Stimulated activated naive CD8-positive, alpha-beta T cell treated with anti-CD3 and anti-CD28 coated beads, Interleukin-15, amount 100 ng/mL, for 72 hours (primary cell): ENCODE results near the gene TRPM3.

ENCODE experiments used
- ATAC-seq: fragments of 150-1000 bp; cut with Tn5 transposase; 2 replicates; pipeline ENCODE4 v1.10.0; 2021; ENCODE audit warnings: mild to moderate bottlenecking, moderate library complexity
- DNase-seq, 2 donors: peaks; one replicate each; pipeline ENCODE4 v3.0.0; 2021 to 2022
- H3K27ac Mint-ChIP-seq, 2 donors: one replicate each; pipeline ENCODE4 v1.8.0; 2022; ENCODE audit warnings: mild to moderate bottlenecking in 2 of 2, mixed read lengths in 2 of 2, moderate library complexity in 2 of 2
- H3K27me3 Mint-ChIP-seq: one replicate; pipeline ENCODE4 v1.8.0; 2022; ENCODE audit warnings: mixed read lengths
- H3K4me1 Mint-ChIP-seq: one replicate; pipeline ENCODE4 v1.8.0; 2022; ENCODE audit warnings: mild to moderate bottlenecking, mixed read lengths
- H3K4me3 Mint-ChIP-seq, 2 donors: one replicate each; pipeline ENCODE4 v1.8.0; 2022; ENCODE audit warnings: mild to moderate bottlenecking in 2 of 2, mixed read lengths in 2 of 2, moderate library complexity in 1 of 2
- H3K9me3 Mint-ChIP-seq, 2 donors: one replicate each; pipeline ENCODE4 v1.8.0; 2022; ENCODE audit warnings: mixed read lengths in 2 of 2

Gene TRPM3

GRCh38 chr9:70924380-70924779 is 197.0 kb downstream of the TRPM3 start:
- H3K4me1 Mint-ChIP-seq, result no peaks in the 10 kb centered on the region
- no peak for DNase-seq

GRCh38 chr9:70923961-70924360 is 197.5 kb downstream of the TRPM3 start:
- Mint-ChIP-seq H3K9me3 (no peaks in the 10 kb centered on the region), H3K4me3 (no peak overlapping the region), H3K27me3 (no peaks in the 10 kb centered on the region), H3K4me1 (no peaks in the 10 kb centered on the region), H3K27ac (no peak overlapping the region)
- ATAC-seq (no peak), DNase-seq (no peak)

More at GRCh38 chr9:70924380-70924779, 197.0 kb downstream of the TRPM3 start:
- no peak for ATAC-seq
- Mint-ChIP-seq H3K4me3 (no peak overlapping the region), H3K9me3 (no peaks in the 10 kb centered on the region), H3K27ac (no peak overlapping the region), H3K27me3 (no peaks in the 10 kb centered on the region)

- Mint-ChIP-seq H3K4me3 (no peak overlapping the region), H3K27me3 (no peaks in the 10 kb centered on the region), H3K9me3 (no peaks in the 10 kb centered on the region), H3K27ac (no peak overlapping the region), H3K4me1 (no peaks in the 10 kb centered on the region)
- no peak for ATAC-seq
- no peak for DNase-seq
Measured at GRCh38 chr9:70921136-70921535, 200.3 kb downstream of the TRPM3 start.

GRCh38 chr9:70917277-70917676 is 204.1 kb downstream of the TRPM3 start:
- Mint-ChIP-seq H3K9me3 (no peaks in the 10 kb centered on the region), H3K4me1 (no peaks in the 10 kb centered on the region), H3K27me3 (peaks cover 8% of the 10 kb centered on the region), H3K27ac (no peak overlapping the region), H3K4me3 (no peak overlapping the region)
- DNase-seq (no peak), ATAC-seq (no peak)

GRCh38 chr9:70911791-70912190 is 209.6 kb downstream of the TRPM3 start:
- DNase-seq (no peak), ATAC-seq (no peak)
- Mint-ChIP-seq H3K27me3 (peaks cover 8% of the 10 kb centered on the region), H3K4me3 (no peak overlapping the region), H3K9me3 (peaks cover 0 to 10% of the 10 kb centered on the region in 2 donors), H3K4me1 (no peaks in the 10 kb centered on the region), H3K27ac (no peak overlapping the region)

- Mint-ChIP-seq H3K27me3 (peaks cover 8% of the 10 kb centered on the region), H3K27ac (no peak overlapping the region), H3K4me3 (no peak overlapping the region), H3K9me3 (peaks cover 0 to 10% of the 10 kb centered on the region in 2 donors), H3K4me1 (no peaks in the 10 kb centered on the region)
- ATAC-seq (no peak), DNase-seq (no peak)
Measured at GRCh38 chr9:70910598-70910997, 210.8 kb downstream of the TRPM3 start.

- Mint-ChIP-seq H3K9me3 (no peaks in the 10 kb centered on the region), H3K4me1 (no peaks in the 10 kb centered on the region), H3K27ac (peak overlapping the region in 1 of 2 donors; percentile 44), H3K4me3 (no peak overlapping the region), H3K27me3 (no peaks in the 10 kb centered on the region)
- ATAC-seq (no peak), DNase-seq (no peak)
Measured at GRCh38 chr9:70902692-70903131, 218.7 kb downstream of the TRPM3 start.

GRCh38 chr9:70902171-70902570 is 219.2 kb downstream of the TRPM3 start:
- Mint-ChIP-seq H3K27me3 (no peaks in the 10 kb centered on the region), H3K9me3 (no peaks in the 10 kb centered on the region), H3K4me1 (no peaks in the 10 kb centered on the region), H3K4me3 (no peak overlapping the region), H3K27ac (no peak overlapping the region)
- DNase-seq, result no peak
- no peak for ATAC-seq

- Mint-ChIP-seq H3K27ac (no peak overlapping the region), H3K9me3 (no peaks in the 10 kb centered on the region), H3K4me1 (no peaks in the 10 kb centered on the region), H3K27me3 (no peaks in the 10 kb centered on the region), H3K4me3 (no peak overlapping the region)
- no peak for ATAC-seq
- DNase-seq, result no peak
Measured at GRCh38 chr9:70901746-70902145, 219.7 kb downstream of the TRPM3 start.

- no peaks in the 10 kb centered on the region for H3K4me1 Mint-ChIP-seq
- no peaks in the 10 kb centered on the region for H3K9me3 Mint-ChIP-seq
- ATAC-seq (no peak), DNase-seq (no peak)
- H3K27me3 Mint-ChIP-seq, result no peaks in the 10 kb centered on the region
- H3K27ac Mint-ChIP-seq, result no peak overlapping the region
- H3K4me3 Mint-ChIP-seq, result no peak overlapping the region
Measured at GRCh38 chr9:70901013-70901412, 220.4 kb downstream of the TRPM3 start.

- Mint-ChIP-seq H3K27me3 (no peaks in the 10 kb centered on the region), H3K4me1 (no peaks in the 10 kb centered on the region), H3K4me3 (no peak overlapping the region), H3K9me3 (no peaks in the 10 kb centered on the region), H3K27ac (no peak overlapping the region)
- ATAC-seq, result no peak
- DNase-seq, result no peak
Measured at GRCh38 chr9:70893580-70894122, 227.8 kb downstream of the TRPM3 start.

GRCh38 chr9:70888471-70888870 is 232.9 kb downstream of the TRPM3 start:
- no peaks in the 10 kb centered on the region for H3K4me1 Mint-ChIP-seq
- DNase-seq (no peak), ATAC-seq (no peak)
- peak overlapping the region in 1 of 2 donors; percentile 1 for H3K27ac Mint-ChIP-seq
- no peak overlapping the region for H3K4me3 Mint-ChIP-seq
- H3K9me3 Mint-ChIP-seq, result no peaks in the 10 kb centered on the region
- H3K27me3 Mint-ChIP-seq, result no peaks in the 10 kb centered on the region

GRCh38 chr9:70887826-70888225 is 233.6 kb downstream of the TRPM3 start:
- Mint-ChIP-seq H3K4me3 (no peak overlapping the region), H3K27me3 (no peaks in the 10 kb centered on the region), H3K9me3 (no peaks in the 10 kb centered on the region), H3K4me1 (no peaks in the 10 kb centered on the region), H3K27ac (no peak overlapping the region)
- no peak for ATAC-seq
- DNase-seq, result no peak

- no peaks in the 10 kb centered on the region for H3K27me3 Mint-ChIP-seq
- no peak for ATAC-seq
- no peak for DNase-seq
- no peak overlapping the region for H3K4me3 Mint-ChIP-seq
- H3K9me3 Mint-ChIP-seq, result no peaks in the 10 kb centered on the region
- no peak overlapping the region for H3K27ac Mint-ChIP-seq
- no peaks in the 10 kb centered on the region for H3K4me1 Mint-ChIP-seq
Measured at GRCh38 chr9:70883963-70884793, 237.2 kb downstream of the TRPM3 start.

GRCh38 chr9:70883056-70883455 is 238.4 kb downstream of the TRPM3 start:
- ATAC-seq, result no peak
- H3K4me1 Mint-ChIP-seq, result no peaks in the 10 kb centered on the region
- H3K4me3 Mint-ChIP-seq, result no peak overlapping the region
- H3K9me3 Mint-ChIP-seq, result no peaks in the 10 kb centered on the region
- no peaks in the 10 kb centered on the region for H3K27me3 Mint-ChIP-seq
- H3K27ac Mint-ChIP-seq, result no peak overlapping the region
- no peak for DNase-seq

GRCh38 chr9:70881333-70881732 is 240.1 kb downstream of the TRPM3 start:
- Mint-ChIP-seq H3K27me3 (no peaks in the 10 kb centered on the region), H3K9me3 (no peaks in the 10 kb centered on the region), H3K4me1 (no peaks in the 10 kb centered on the region), H3K4me3 (no peak overlapping the region), H3K27ac (no peak overlapping the region)
- DNase-seq (no peak), ATAC-seq (no peak)
